ENCODE results near the gene KANSL1L. TPM values are rescaled to one million over a fixed set of nuclear protein-coding genes. Genes with fewer than 3 reads are reported as not detected.

The KANSL1L gene
- total RNA-seq, 6 donors from 2014 or later = 26.7 to 164 (median 46.7) TPM

- ATAC-seq (ENCODE audit: low FRiP score in 2 of 2) = no peak
Measured at GRCh38 chr2:210028178-210028577, 143.0 kb downstream of the KANSL1L start.

DNA sequence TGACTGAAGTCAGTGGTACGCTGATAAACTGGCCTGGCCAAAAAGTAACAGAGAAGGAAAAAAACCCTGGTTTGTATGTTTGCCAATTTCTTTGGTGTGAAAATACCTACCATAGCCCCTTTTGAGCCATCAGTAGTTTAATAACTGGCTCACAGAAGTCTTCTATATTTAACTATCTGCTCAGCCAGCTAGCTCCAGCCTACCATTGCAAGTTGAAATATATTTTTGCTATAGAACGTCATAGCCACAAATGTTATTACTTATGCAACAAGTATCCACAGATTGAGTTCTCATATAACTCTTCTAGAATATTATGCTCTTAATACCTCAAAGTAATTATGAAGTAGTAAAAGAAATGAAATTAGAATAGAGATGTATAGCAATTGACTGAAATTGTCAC lies 143.6 kb downstream of the KANSL1L start:
- WGBS, 2 donors = 90 to 93% methylated on average over 2 of the region's 2 CpGs
- ATAC-seq (ENCODE audit: low FRiP score in 2 of 2) (no peak), DNase-seq (no peak)
- no peak overlapping the region for H3K4me3 ChIP-seq
- H3K27me3 ChIP-seq = no peaks in the 10 kb centered on the region
- H3K4me1 ChIP-seq = no peaks in the 10 kb centered on the region
- no peaks in the 10 kb centered on the region for H3K9me3 ChIP-seq
- no peak overlapping the region for H3K27ac ChIP-seq
- H3K36me3 ChIP-seq = peaks cover 6 to 52% (median 15%) of the 10 kb centered on the region in 4 donors
- TF ChIP-seq POLR2AphosphoS5 (IDR thresholded peaks at IDR 0.05) (no peak), EP300 (IDR thresholded peaks at IDR 0.05) (no peak), POLR2A (IDR thresholded peaks at IDR 0.05) (no peak)
- TF ChIP-seq, protein P1, sequence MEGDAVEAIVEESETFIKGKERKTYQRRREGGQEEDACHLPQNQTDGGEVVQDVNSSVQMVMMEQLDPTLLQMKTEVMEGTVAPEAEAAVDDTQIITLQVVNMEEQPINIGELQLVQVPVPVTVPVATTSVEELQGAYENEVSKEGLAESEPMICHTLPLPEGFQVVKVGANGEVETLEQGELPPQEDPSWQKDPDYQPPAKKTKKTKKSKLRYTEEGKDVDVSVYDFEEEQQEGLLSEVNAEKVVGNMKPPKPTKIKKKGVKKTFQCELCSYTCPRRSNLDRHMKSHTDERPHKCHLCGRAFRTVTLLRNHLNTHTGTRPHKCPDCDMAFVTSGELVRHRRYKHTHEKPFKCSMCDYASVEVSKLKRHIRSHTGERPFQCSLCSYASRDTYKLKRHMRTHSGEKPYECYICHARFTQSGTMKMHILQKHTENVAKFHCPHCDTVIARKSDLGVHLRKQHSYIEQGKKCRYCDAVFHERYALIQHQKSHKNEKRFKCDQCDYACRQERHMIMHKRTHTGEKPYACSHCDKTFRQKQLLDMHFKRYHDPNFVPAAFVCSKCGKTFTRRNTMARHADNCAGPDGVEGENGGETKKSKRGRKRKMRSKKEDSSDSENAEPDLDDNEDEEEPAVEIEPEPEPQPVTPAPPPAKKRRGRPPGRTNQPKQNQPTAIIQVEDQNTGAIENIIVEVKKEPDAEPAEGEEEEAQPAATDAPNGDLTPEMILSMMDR (IDR thresholded peaks at IDR 0.05) = no peak

More at GRCh38 chr2:210028178-210028577, 143.0 kb downstream of the KANSL1L start:
- Histone ChIP-seq H3K27me3 (no peaks in the 10 kb centered on the region), H3K9me3 (no peaks in the 10 kb centered on the region), H3K4me1 (no peaks in the 10 kb centered on the region), H3K4me3 (no peak overlapping the region), H3K36me3 (peaks cover 6 to 47% (median 13%) of the 10 kb centered on the region in 4 donors), H3K27ac (no peak overlapping the region)
- DNase-seq = no peak
- WGBS, 2 donors = 81 to 83% methylated on average over 2 of the region's 2 CpGs
- no peak for TF ChIP-seq POLR2A (IDR thresholded peaks at IDR 0.05)
- TF ChIP-seq POLR2AphosphoS5 (IDR thresholded peaks at IDR 0.05) = no peak
- no peak for TF ChIP-seq EP300 (IDR thresholded peaks at IDR 0.05)
- TF ChIP-seq, protein P1 (IDR thresholded peaks at IDR 0.05) = no peak

- H3K4me1 ChIP-seq = no peaks in the 10 kb centered on the region
- no peaks in the 10 kb centered on the region for H3K9me3 ChIP-seq
- ATAC-seq (ENCODE audit: low FRiP score in 2 of 2) (no peak), DNase-seq (no peak)
- H3K27ac ChIP-seq = no peak overlapping the region
- TF ChIP-seq EP300 (IDR thresholded peaks at IDR 0.05) (no peak), POLR2A (IDR thresholded peaks at IDR 0.05) (no peak), POLR2AphosphoS5 (IDR thresholded peaks at IDR 0.05) (no peak)
- TF ChIP-seq, protein P1 (IDR thresholded peaks at IDR 0.05) = no peak
- H3K36me3 ChIP-seq = peaks cover 6 to 88% (median 42%) of the 10 kb centered on the region in 4 donors
- H3K4me3 ChIP-seq = no peak overlapping the region
- 85 to 93% methylated on average over 3 of the region's 3 CpGs for WGBS, 2 donors
- no peaks in the 10 kb centered on the region for H3K27me3 ChIP-seq
Measured at GRCh38 chr2:210022824-210023223, 148.4 kb downstream of the KANSL1L start.

GRCh38 chr2:210020138-210020537 lies 151.1 kb downstream of the KANSL1L start:
- Histone ChIP-seq H3K4me3 (no peak overlapping the region), H3K27ac (no peak overlapping the region), H3K27me3 (no peaks in the 10 kb centered on the region), H3K4me1 (no peaks in the 10 kb centered on the region), H3K36me3 (peaks cover 15 to 95% (median 51%) of the 10 kb centered on the region in 4 donors), H3K9me3 (no peaks in the 10 kb centered on the region)
- 58 to 60% methylated on average over 1 of the region's 1 CpG for WGBS, 2 donors
- DNase-seq (no peak), ATAC-seq (ENCODE audit: low FRiP score in 2 of 2) (no peak)
- no peak for TF ChIP-seq POLR2AphosphoS5 (IDR thresholded peaks at IDR 0.05)
- TF ChIP-seq EP300 (IDR thresholded peaks at IDR 0.05) = no peak
- TF ChIP-seq POLR2A (IDR thresholded peaks at IDR 0.05) = no peak
- TF ChIP-seq, protein P1 (IDR thresholded peaks at IDR 0.05) = no peak

- no peak for DNase-seq
- peaks cover 0 to 49% (median 8%) of the 10 kb centered on the region in 4 donors for H3K36me3 ChIP-seq
- H3K9me3 ChIP-seq = no peaks in the 10 kb centered on the region
- H3K27me3 ChIP-seq = no peaks in the 10 kb centered on the region
- TF ChIP-seq POLR2AphosphoS5 (IDR thresholded peaks at IDR 0.05) = no peak
- no peak for TF ChIP-seq EP300 (IDR thresholded peaks at IDR 0.05)
- TF ChIP-seq, protein P1 (IDR thresholded peaks at IDR 0.05) = no peak
- no peak for TF ChIP-seq POLR2A (IDR thresholded peaks at IDR 0.05)
- ATAC-seq (ENCODE audit: low FRiP score in 2 of 2) = no peak
- 71 to 74% methylated on average over 3 of the region's 3 CpGs for WGBS, 2 donors
- H3K4me3 ChIP-seq = no peak overlapping the region
- peaks cover 8 to 32% (median 12%) of the 10 kb centered on the region in 4 donors for H3K4me1 ChIP-seq
- no peak overlapping the region for H3K27ac ChIP-seq
Measured at GRCh38 chr2:210009896-210010295, 161.3 kb downstream of the KANSL1L start.
